ENCODE data around the gene ADAM33. TPM values are rescaled to one million over a fixed set of nuclear protein-coding genes. Genes with fewer than 3 reads are reported as not detected.

Gene ADAM33
- total RNA-seq, 2 donors from 2014 or later: not detected

GRCh38 chr20:3672547-3673171 lies 9.2 kb downstream of the ADAM33 start:
- H3K4me1 Mint-ChIP-seq: peaks cover 6% of the 10 kb centered on the region
- H3K4me3 Mint-ChIP-seq: no peak overlapping the region
- ATAC-seq (replicated peaks): no peak
- no peaks in the 10 kb centered on the region for H3K36me3 Mint-ChIP-seq (ENCODE audit: low read depth)
- no peaks in the 10 kb centered on the region for H3K9me3 Mint-ChIP-seq
- no peak overlapping the region for H3K27ac Mint-ChIP-seq
- H3K27me3 Mint-ChIP-seq: peaks cover 38% of the 10 kb centered on the region

- Mint-ChIP-seq H3K9me3 (no peaks in the 10 kb centered on the region), H3K4me3 (no peak overlapping the region), H3K27ac (no peak overlapping the region), H3K4me1 (peaks cover 9% of the 10 kb centered on the region), H3K27me3 (peaks cover 38% of the 10 kb centered on the region), H3K36me3 (ENCODE audit: low read depth) (no peaks in the 10 kb centered on the region)
- no peak for ATAC-seq (replicated peaks)
Measured at GRCh38 chr20:3671986-3672546, 9.7 kb downstream of the ADAM33 start.

DNA sequence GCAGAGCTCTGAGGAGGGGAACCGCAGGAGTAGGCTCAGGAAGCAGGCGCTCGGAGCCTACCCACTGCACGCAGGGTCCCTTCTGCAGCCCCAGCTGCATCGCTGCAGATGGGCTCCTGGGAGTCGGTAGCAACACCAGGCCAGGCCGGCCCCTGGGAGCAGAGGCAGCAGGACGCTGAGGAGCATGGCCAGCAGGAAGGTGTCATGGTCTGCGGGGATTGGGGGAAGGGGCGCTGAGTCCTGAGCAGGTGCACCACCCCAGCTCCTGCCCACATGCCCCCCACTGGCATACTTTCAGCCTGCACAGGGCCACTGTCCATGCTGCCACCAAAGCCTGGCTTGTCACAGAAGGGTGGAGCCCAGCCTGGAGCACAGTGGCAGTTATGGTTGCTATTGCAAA lies 10.9 kb downstream of the ADAM33 start:
- Mint-ChIP-seq H3K4me1 (peaks cover 9% of the 10 kb centered on the region), H3K4me3 (no peak overlapping the region), H3K36me3 (ENCODE audit: low read depth) (no peaks in the 10 kb centered on the region), H3K27me3 (peaks cover 33% of the 10 kb centered on the region), H3K27ac (no peak overlapping the region), H3K9me3 (no peaks in the 10 kb centered on the region)
- no peak for ATAC-seq (replicated peaks)

GRCh38 chr20:3670511-3670910 lies 11.3 kb downstream of the ADAM33 start:
- Mint-ChIP-seq H3K36me3 (ENCODE audit: low read depth) (no peaks in the 10 kb centered on the region), H3K9me3 (no peaks in the 10 kb centered on the region), H3K4me3 (no peak overlapping the region), H3K4me1 (peaks cover 12% of the 10 kb centered on the region), H3K27ac (no peak overlapping the region), H3K27me3 (peaks cover 30% of the 10 kb centered on the region)
- no peak for ATAC-seq (replicated peaks)

- no peak for ATAC-seq (replicated peaks)
Measured at GRCh38 chr20:3669710-3670367, 12.0 kb downstream of the ADAM33 start.

GRCh38 chr20:3667434-3668037 lies 14.3 kb downstream of the ADAM33 start:
- Mint-ChIP-seq H3K36me3 (ENCODE audit: low read depth) (no peaks in the 10 kb centered on the region), H3K4me1 (peaks cover 12% of the 10 kb centered on the region), H3K9me3 (no peaks in the 10 kb centered on the region), H3K27ac (no peak overlapping the region), H3K27me3 (peaks cover 18% of the 10 kb centered on the region), H3K4me3 (no peak overlapping the region)
- no peak for ATAC-seq (replicated peaks)

More at GRCh38 chr20:3669710-3670367, 12.0 kb downstream of the ADAM33 start:
- peaks cover 24% of the 10 kb centered on the region for H3K27me3 Mint-ChIP-seq
- no peaks in the 10 kb centered on the region for H3K36me3 Mint-ChIP-seq (ENCODE audit: low read depth)
- no peak overlapping the region for H3K4me3 Mint-ChIP-seq
- H3K4me1 Mint-ChIP-seq: peaks cover 12% of the 10 kb centered on the region
- H3K27ac Mint-ChIP-seq: no peak overlapping the region
- no peaks in the 10 kb centered on the region for H3K9me3 Mint-ChIP-seq

GRCh38 chr20:3663858-3664257 lies 18.0 kb downstream of the ADAM33 start:
- Mint-ChIP-seq H3K4me1 (peaks cover 15% of the 10 kb centered on the region), H3K4me3 (no peak overlapping the region), H3K9me3 (no peaks in the 10 kb centered on the region), H3K27me3 (peaks cover 21% of the 10 kb centered on the region), H3K36me3 (ENCODE audit: low read depth) (no peaks in the 10 kb centered on the region), H3K27ac (no peak overlapping the region)
- no peak for ATAC-seq (replicated peaks)

DNA sequence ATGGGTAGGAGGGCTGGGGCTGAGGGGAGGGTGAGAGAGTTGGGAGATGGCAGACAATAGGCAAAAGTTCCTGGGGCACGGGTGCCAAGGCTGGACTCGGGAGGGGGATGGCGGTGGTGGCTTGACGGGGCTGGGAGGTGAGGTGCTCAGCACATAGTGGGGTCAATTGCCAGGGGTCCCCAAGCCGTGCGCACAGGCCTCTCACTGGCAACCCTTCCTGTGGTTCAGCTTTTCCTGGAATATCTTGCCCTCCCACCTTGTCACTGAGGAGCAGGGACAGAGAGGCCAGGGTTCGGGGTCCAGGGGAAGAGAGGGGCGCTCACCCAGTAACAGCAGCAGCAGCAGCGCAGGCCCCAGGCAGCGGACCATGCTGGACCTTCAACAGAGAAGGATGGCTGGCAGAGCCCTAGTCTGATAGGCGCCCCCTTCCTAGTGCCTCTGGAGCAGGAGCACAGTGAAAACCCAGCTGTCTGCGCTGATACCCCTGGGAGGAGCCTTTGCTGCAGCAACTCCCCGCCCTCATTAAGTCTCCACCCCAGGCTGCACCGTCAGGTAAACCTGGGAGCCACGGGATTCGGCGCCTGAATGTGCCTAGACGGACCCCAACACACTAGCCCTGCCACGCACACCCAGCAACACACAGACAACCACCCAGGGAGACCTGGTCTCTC lies 18.6 kb downstream of the ADAM33 start, which contains the start of gene GFRA4:
GFRA4 (minus strand) TSS at position 369 of the 671 bp plus-strand sequence; CDS start at position 369, 0 bp downstream.
- Mint-ChIP-seq H3K4me1 (peaks cover 19% of the 10 kb centered on the region), H3K4me3 (no peak within 1 kb of the TSS), H3K9me3 (no peaks in the 10 kb centered on the region), H3K27me3 (peaks cover 22% of the 10 kb centered on the region), H3K27ac (no peak within 1 kb of the TSS), H3K36me3 (ENCODE audit: low read depth) (no peaks in the 10 kb centered on the region)
- ATAC-seq (replicated peaks): no peak

- H3K4me1 Mint-ChIP-seq: peaks cover 15% of the 10 kb centered on the region
- ATAC-seq (replicated peaks): no peak
- no peak overlapping the region for H3K4me3 Mint-ChIP-seq
- H3K36me3 Mint-ChIP-seq (ENCODE audit: low read depth): no peaks in the 10 kb centered on the region
- H3K9me3 Mint-ChIP-seq: no peaks in the 10 kb centered on the region
- H3K27ac Mint-ChIP-seq: no peak overlapping the region
- peaks cover 22% of the 10 kb centered on the region for H3K27me3 Mint-ChIP-seq
Measured at GRCh38 chr20:3661814-3662665, 19.8 kb downstream of the ADAM33 start.

- ATAC-seq (replicated peaks): no peak
- Mint-ChIP-seq H3K9me3 (no peaks in the 10 kb centered on the region), H3K4me3 (no peak overlapping the region), H3K27ac (no peak overlapping the region), H3K27me3 (peaks cover 22% of the 10 kb centered on the region), H3K4me1 (peaks cover 13% of the 10 kb centered on the region), H3K36me3 (ENCODE audit: low read depth) (no peaks in the 10 kb centered on the region)
Measured at GRCh38 chr20:3661060-3661813, 20.6 kb downstream of the ADAM33 start.

DNA sequence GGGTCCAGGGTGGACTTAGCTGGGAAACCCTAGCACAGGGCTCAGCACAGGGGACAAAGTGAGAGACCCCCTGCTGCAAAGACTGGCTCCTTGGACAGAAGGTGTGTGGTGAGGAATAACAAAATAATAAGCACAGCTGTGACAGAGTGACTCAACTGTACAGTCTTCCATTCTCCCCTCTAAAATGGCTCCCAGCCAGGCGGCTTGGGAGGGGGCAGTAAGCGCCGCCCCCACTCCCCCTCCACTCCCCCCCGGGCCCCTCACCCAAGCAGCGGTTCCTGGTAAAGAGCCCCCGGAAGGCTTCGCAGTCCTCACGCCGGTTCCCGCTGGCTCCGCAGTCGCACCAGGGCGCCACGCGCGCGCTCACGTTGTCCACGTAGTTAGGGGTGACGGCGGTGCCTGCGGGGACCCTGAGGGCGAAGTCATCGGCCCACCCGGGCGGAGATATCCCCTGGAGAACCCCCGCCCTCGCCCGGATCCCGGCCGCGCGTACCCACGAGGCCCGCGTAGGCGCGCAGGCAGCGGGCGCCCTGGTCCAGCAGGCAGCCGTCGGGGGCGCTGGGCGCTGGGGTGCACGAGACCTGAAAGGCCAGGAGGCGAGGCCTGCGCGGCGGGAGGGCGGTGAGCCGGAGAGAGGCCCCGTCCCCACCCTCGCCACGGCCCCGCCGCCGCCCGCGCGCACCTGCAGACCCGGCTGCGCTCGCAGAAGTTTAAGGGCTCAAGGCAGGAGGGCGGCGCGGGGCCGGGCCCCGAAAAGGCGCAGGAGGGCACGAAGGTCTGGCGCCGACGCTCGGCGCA lies 21.3 kb downstream of the ADAM33 start:
- H3K36me3 Mint-ChIP-seq (ENCODE audit: low read depth): no peaks in the 10 kb centered on the region
- H3K4me3 Mint-ChIP-seq: no peak overlapping the region
- peaks cover 22% of the 10 kb centered on the region for H3K27me3 Mint-ChIP-seq
- ATAC-seq (replicated peaks): no peak
- H3K27ac Mint-ChIP-seq: no peak overlapping the region
- peaks cover 7% of the 10 kb centered on the region for H3K4me1 Mint-ChIP-seq
- H3K9me3 Mint-ChIP-seq: no peaks in the 10 kb centered on the region

- Mint-ChIP-seq H3K4me3 (peak overlapping the region; percentile 17), H3K27ac (no peak overlapping the region), H3K27me3 (peaks cover 22% of the 10 kb centered on the region), H3K36me3 (ENCODE audit: low read depth) (no peaks in the 10 kb centered on the region), H3K9me3 (no peaks in the 10 kb centered on the region), H3K4me1 (peaks cover 7% of the 10 kb centered on the region)
- ATAC-seq (replicated peaks): no peak
Measured at GRCh38 chr20:3659492-3660261, 22.1 kb downstream of the ADAM33 start.

All from activated T-helper 17 cell treated with anti-CD3 and anti-CD28 coated beads, Interleukin-2, amount 50 U/mL, for 72 hours (primary cell).